ENCODE results near the gene GNAZ. TPM values are rescaled to one million over a fixed set of nuclear protein-coding genes. Genes with fewer than 3 reads are reported as not detected.

GNAZ gene
- total and polyA plus RNA-seq, 2 experiments from 2014 or later: 0.24 to 0.65 TPM

GRCh38 chr22:23079240-23079768, 9.0 kb downstream of the GNAZ start:
- H3K9me2 ChIP-seq (ENCODE audit: insufficient read depth): no peaks in the 10 kb centered on the region
- no peaks in the 10 kb centered on the region for H3K79me2 ChIP-seq (ENCODE audit: insufficient read depth)
- no peak overlapping the region for H3K4me3 ChIP-seq
- in situ Hi-C loops (cut with MboI): no loop called here
- no peaks in the 10 kb centered on the region for H4K20me1 ChIP-seq (ENCODE audit: insufficient read depth)
- H3K9ac ChIP-seq: no peak overlapping the region
- no peak overlapping the region for H3K4me2 ChIP-seq (ENCODE audit: unreplicated experiment)
- TF ChIP-seq EZH2phosphoT487 (IDR thresholded peaks at IDR 0.05; ENCODE audit: insufficient read depth, low read depth) (no peak), EZH2 (IDR thresholded peaks at IDR 0.05; ENCODE audit: insufficient read depth, poor library complexity, severe bottlenecking) (no peak)
- H2AFZ ChIP-seq: no peak overlapping the region
- no peaks in the 10 kb centered on the region for H3K27me3 ChIP-seq (replicated peaks; ENCODE audit: insufficient read depth)
- H3K36me3 ChIP-seq (ENCODE audit: low read depth): no peaks in the 10 kb centered on the region
- no peaks in the 10 kb centered on the region for H3F3A ChIP-seq (ENCODE audit: insufficient read depth)
- no peak for DNase-seq
- H3K9me3 ChIP-seq (ENCODE audit: low read depth): no peaks in the 10 kb centered on the region
- H3K27ac ChIP-seq: no peak overlapping the region
- H3K4me1 ChIP-seq (ENCODE audit: insufficient read depth): no peaks in the 10 kb centered on the region
- WGBS, 2 experiments (ENCODE audit: low coverage in 1 of 2, low lambda C conversion rate in 2 of 2, missing lambda C conversion rate in 2 of 2): 86 to 90% methylated on average over 9 of the region's 9 CpGs

GRCh38 chr22:23079814-23080521, 9.6 kb downstream of the GNAZ start:
- 68 to 75% methylated on average over 9 of the region's 9 CpGs for WGBS, 2 experiments (ENCODE audit: low coverage in 1 of 2, low lambda C conversion rate in 2 of 2, missing lambda C conversion rate in 2 of 2)
- Histone ChIP-seq H3K9ac (no peak overlapping the region), H2AFZ (no peak overlapping the region), H3K4me2 (ENCODE audit: unreplicated experiment) (no peak overlapping the region), H3K4me1 (ENCODE audit: insufficient read depth) (no peaks in the 10 kb centered on the region), H3K9me2 (ENCODE audit: insufficient read depth) (no peaks in the 10 kb centered on the region), H3K4me3 (no peak overlapping the region), H3K36me3 (ENCODE audit: low read depth) (no peaks in the 10 kb centered on the region), H3K27me3 (replicated peaks; ENCODE audit: insufficient read depth) (no peaks in the 10 kb centered on the region), H3K27ac (no peak overlapping the region), H4K20me1 (ENCODE audit: insufficient read depth) (no peaks in the 10 kb centered on the region), H3F3A (ENCODE audit: insufficient read depth) (no peaks in the 10 kb centered on the region), H3K9me3 (ENCODE audit: low read depth) (no peaks in the 10 kb centered on the region), H3K79me2 (ENCODE audit: insufficient read depth) (no peaks in the 10 kb centered on the region)
- in situ Hi-C loops (cut with MboI): no loop called here
- DNase-seq: no peak
- no peak for TF ChIP-seq EZH2 (IDR thresholded peaks at IDR 0.05; ENCODE audit: insufficient read depth, poor library complexity, severe bottlenecking)
- no peak for TF ChIP-seq EZH2phosphoT487 (IDR thresholded peaks at IDR 0.05; ENCODE audit: insufficient read depth, low read depth)

GRCh38 chr22:23080613-23081290, 10.4 kb downstream of the GNAZ start:
- Histone ChIP-seq H4K20me1 (ENCODE audit: insufficient read depth) (no peaks in the 10 kb centered on the region), H3F3A (ENCODE audit: insufficient read depth) (no peaks in the 10 kb centered on the region), H3K27ac (no peak overlapping the region), H3K9ac (no peak overlapping the region), H3K4me1 (ENCODE audit: insufficient read depth) (no peaks in the 10 kb centered on the region), H3K79me2 (ENCODE audit: insufficient read depth) (no peaks in the 10 kb centered on the region), H3K9me2 (ENCODE audit: insufficient read depth) (no peaks in the 10 kb centered on the region), H3K4me2 (ENCODE audit: unreplicated experiment) (no peak overlapping the region), H3K27me3 (replicated peaks; ENCODE audit: insufficient read depth) (no peaks in the 10 kb centered on the region), H3K9me3 (ENCODE audit: low read depth) (no peaks in the 10 kb centered on the region), H3K4me3 (no peak overlapping the region), H3K36me3 (ENCODE audit: low read depth) (no peaks in the 10 kb centered on the region), H2AFZ (no peak overlapping the region)
- no peak for TF ChIP-seq EZH2phosphoT487 (IDR thresholded peaks at IDR 0.05; ENCODE audit: insufficient read depth, low read depth)
- WGBS, 2 experiments (ENCODE audit: low coverage in 1 of 2, low lambda C conversion rate in 2 of 2, missing lambda C conversion rate in 2 of 2): 72 to 74% methylated on average over 11 of the region's 11 CpGs
- no peak for DNase-seq
- in situ Hi-C loops (cut with MboI): no loop called here

GRCh38 chr22:23082534-23083314, 12.4 kb downstream of the GNAZ start:
- Histone ChIP-seq H3K36me3 (ENCODE audit: low read depth) (no peaks in the 10 kb centered on the region), H3K4me2 (ENCODE audit: unreplicated experiment) (no peak overlapping the region), H3K79me2 (ENCODE audit: insufficient read depth) (no peaks in the 10 kb centered on the region), H3K9me3 (ENCODE audit: low read depth) (no peaks in the 10 kb centered on the region), H3K27ac (no peak overlapping the region), H3K9ac (no peak overlapping the region), H4K20me1 (ENCODE audit: insufficient read depth) (no peaks in the 10 kb centered on the region), H3K4me3 (no peak overlapping the region), H3K9me2 (ENCODE audit: insufficient read depth) (no peaks in the 10 kb centered on the region), H3K4me1 (ENCODE audit: insufficient read depth) (no peaks in the 10 kb centered on the region), H2AFZ (no peak overlapping the region), H3K27me3 (replicated peaks; ENCODE audit: insufficient read depth) (no peaks in the 10 kb centered on the region), H3F3A (ENCODE audit: insufficient read depth) (no peaks in the 10 kb centered on the region)
- in situ Hi-C loops (cut with MboI): no loop called here
- no peak for DNase-seq
- no peak for TF ChIP-seq EZH2 (IDR thresholded peaks at IDR 0.05; ENCODE audit: insufficient read depth, poor library complexity, severe bottlenecking)
- TF ChIP-seq EZH2phosphoT487 (IDR thresholded peaks at IDR 0.05; ENCODE audit: insufficient read depth, low read depth): no peak
- 56 to 67% methylated on average over 5 of the region's 5 CpGs for WGBS, 2 experiments (ENCODE audit: low coverage in 1 of 2, low lambda C conversion rate in 2 of 2, missing lambda C conversion rate in 2 of 2)
